Right ventricle myocardium inferior (tissue), 1 donor: ENCODE measurements around the gene ARHGEF16. TPM values are rescaled to one million over a fixed set of nuclear protein-coding genes. Genes with fewer than 3 reads are reported as not detected.

Source experiments
- ATAC-seq: fragments of 200-7000 bp; cut with Tn5 transposase; one replicate; pipeline ENCODE4 v1.9.1; 2020; ENCODE audit warnings: mild to moderate bottlenecking, moderate library complexity
- DNase-seq: peaks from one replicate; pipeline ENCODE4 v3.0.0; 2021; ENCODE audit errors: missing footprints
- intact Hi-C: fragments of 100-400 bp; cut with DNase I; formaldehyde crosslinking; loops from one replicate; pipeline ENCODE4 v1.11.0; 2022
- total RNA-seq: library from RNA; stranded (reverse); fragmentation: NEBNext Ultra II Directional; extraction: Animal tissue kit (Norgen Biotek cat#: 25700); gene quantifications from one replicate; pipeline ENCODE4 v1.2.1, GENCODE V29; 2021
- donor health status: DM: no; HTN: yes; CAD: no; lungs with severe emphysema.

The ARHGEF16 gene
- total RNA-seq, 1 donor from 2014 or later: 1.4 TPM

DNA sequence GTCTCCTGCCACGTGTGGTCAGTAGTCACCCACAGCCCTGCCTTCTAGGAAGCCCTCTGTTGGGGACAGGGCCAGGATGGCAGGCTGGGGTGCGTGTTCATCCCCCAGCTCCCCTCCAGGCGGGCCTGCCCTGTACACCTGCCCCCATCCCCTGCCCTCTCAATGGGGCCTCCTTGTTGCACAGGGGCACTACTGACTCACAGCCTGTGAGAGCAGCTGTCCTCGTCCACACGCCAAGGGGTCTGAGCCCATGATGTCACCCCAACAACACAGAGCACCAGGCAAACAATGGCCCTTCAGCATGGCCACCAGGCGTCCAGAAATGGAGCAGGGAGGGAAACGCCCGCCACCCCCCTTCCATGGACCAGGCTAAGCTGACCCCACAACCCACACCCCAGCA is 64.3 kb downstream of the ARHGEF16 start:
- no peak for ATAC-seq
- no peak for DNase-seq
- intact Hi-C loops: no loop called here

DNA sequence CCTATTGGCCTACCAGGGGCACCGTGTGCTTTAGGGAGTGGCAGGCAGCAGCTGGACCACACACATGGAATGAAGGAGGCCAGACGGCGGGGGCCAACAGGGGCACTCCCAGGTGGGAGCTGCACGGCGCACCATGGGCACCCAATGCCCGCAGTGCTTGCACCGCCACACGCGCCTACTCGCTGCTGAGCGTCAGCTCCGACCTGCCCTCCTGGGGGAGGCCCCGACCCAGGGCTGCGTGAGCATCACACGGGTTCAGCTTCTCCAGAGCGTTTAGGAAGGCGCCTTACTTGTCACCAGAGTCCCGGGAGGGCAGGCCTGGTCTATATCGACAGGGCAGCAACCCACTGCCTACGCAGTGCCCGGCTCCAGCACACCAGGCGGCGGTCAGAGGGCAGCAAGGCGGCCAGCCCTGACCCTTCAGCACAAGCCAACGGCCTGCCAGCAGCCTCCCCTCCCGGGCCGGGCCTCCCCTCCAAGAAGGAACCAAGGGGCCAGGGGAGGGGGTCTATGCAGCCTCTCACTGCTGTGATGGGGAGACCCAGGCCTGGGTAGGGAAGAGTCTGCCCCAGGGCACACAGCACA is 64.9 kb downstream of the ARHGEF16 start:
- DNase-seq: no peak
- intact Hi-C loops: no loop called here
- no peak for ATAC-seq

- ATAC-seq: no peak
- DNase-seq: no peak
- intact Hi-C loops: no loop called here
Measured at GRCh38 chr1:3520419-3521378, 66.2 kb downstream of the ARHGEF16 start.

- ATAC-seq (no peak), DNase-seq (no peak)
- intact Hi-C loops: no loop called here
Measured at GRCh38 chr1:3521426-3521825, 67.0 kb downstream of the ARHGEF16 start.

DNA sequence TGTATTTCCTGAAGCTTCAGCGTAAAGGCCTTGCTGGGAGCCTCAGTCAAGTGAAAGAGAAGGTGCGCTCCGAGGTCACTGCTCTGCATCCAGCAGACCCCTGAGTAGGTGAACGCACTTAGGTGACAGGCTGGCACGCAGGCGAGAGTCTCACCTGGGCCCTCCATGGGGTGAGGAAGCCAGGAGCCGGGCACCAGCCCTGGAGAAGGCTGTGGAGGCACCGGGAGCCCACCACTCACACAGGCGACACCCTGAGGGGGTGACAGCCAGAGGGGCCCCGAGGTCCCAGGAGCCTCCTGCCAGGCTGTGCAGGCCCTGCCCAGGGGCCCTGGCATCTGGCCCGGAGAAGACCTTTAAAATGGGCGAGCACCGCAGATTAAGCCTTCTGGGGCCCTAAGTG is 67.6 kb downstream of the ARHGEF16 start:
- intact Hi-C loops: no loop called here
- ATAC-seq (no peak), DNase-seq (no peak)

DNA sequence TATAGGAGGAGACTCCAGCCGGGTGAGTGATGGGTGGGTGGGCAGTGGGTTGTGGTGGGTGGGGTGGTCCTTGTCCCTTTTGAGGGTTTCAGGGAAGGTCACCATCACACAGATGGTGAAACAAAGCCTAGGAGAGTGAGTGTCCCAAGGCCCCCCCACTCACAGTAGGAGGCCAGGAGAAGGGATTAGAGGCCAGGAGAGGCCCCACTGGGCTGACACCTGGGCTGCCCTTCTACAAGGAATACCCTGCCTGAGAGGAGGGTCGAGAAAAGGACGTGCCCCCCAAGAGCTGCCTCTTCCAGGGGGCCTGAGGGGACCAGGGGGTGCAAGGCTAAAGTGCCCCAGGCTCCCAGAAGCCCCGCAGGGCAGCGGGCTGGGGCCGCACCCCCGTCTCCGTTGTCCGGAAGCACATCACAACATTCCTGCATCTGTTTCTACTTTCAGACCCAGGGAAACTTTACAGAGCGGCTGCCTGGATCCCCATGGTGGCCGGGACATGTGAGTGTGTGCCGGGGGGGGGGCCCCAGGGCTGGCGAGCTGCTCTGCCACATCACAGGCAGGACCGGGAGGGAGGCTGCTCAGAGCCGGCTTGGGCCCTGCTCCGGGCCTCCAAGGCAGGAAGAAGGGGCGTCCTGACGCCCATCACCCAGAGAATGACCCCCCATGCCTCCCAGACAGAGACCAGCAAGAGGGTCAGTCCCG is 68.2 kb downstream of the ARHGEF16 start:
- DNase-seq (no peak), ATAC-seq (no peak)
- intact Hi-C loops: no loop called here

GRCh38 chr1:3523980-3524379 is 69.5 kb downstream of the ARHGEF16 start:
- intact Hi-C loops: no loop called here
- DNase-seq (no peak), ATAC-seq (no peak)

DNA sequence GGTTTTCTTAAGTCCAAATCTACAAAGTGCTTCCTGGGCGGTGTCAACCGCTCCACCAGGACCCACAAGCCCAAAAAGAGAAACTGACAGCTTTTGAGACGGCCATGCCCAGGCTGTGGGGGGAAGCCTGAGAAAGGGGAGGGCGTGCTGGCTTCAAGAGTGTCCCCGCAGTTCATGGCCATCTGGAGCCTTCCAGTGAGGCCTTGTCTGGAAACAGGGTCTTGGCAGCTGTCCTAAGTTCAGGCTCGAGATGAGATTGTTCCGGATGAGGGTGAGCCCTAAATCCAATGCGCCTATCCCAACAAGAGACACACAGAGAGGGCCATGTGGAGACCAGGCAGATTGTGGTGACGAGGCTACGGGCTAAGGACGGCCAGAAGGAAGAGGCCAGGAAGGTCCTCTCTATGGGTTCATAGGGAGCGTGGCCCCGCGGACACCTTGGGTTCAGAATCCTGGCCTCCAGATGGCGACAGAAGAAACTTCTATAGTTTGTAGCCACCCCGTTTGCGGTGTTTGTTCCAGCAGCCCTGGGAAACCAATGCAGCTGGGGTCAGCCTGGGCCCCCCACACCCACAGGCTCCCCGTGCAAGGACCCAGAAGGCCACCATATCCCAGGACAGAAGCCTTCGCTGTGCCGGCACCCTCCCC is 70.2 kb downstream of the ARHGEF16 start:
- DNase-seq (no peak), ATAC-seq (no peak)

DNA sequence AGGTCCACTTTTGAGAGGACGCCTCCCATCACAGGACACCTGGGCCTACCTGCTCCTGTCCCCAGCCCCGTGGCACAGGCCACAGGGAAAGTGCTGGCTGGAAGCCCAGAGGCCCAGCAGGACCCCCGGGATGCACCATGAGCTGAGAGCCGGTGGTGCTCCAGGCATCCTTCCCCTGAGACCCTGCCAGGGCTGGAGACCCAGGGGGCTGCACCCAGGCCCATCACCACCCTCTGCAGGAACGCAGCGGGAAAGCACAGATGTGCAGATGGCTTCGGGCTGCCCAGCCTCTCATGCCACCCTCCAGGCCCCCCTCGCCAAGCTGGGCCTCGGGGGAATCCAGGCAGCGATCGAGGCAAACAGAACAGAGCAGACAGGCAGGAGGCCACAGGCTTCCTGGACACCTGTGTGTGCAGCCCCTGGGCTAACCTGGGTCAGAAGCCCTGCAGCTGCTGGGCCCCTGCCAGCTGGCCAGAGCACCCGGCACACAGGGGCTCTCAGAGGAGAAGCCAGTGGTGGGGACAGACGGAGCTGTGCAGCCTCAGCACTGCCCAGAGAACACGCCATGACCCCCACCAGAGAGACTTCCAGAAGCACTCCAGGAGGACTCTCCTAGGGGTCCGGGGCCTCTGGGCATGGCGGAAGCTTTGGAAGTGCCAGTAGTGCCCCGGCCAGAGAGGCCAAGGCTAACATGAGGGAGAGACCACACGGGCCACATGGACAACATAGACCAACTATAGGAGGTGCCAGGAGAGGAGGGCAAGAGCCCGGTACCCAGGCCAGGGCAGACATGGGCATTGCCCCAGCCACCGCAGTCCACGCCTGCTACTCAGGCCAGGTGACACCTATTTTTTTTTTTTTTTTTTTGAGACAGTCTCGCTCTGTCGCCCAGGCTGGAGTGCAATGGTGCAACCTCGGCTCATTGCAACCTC is 71.4 kb downstream of the ARHGEF16 start:
- DNase-seq: no peak
- intact Hi-C loops: no loop called here
- ATAC-seq: no peak

More for the DNA sequence above, 70.2 kb downstream of the ARHGEF16 start:
- intact Hi-C loops: no loop called here

GRCh38 chr1:3527774-3528173 is 73.3 kb downstream of the ARHGEF16 start:
- DNase-seq: no peak
- intact Hi-C loops: no loop called here
- ATAC-seq: no peak

DNA sequence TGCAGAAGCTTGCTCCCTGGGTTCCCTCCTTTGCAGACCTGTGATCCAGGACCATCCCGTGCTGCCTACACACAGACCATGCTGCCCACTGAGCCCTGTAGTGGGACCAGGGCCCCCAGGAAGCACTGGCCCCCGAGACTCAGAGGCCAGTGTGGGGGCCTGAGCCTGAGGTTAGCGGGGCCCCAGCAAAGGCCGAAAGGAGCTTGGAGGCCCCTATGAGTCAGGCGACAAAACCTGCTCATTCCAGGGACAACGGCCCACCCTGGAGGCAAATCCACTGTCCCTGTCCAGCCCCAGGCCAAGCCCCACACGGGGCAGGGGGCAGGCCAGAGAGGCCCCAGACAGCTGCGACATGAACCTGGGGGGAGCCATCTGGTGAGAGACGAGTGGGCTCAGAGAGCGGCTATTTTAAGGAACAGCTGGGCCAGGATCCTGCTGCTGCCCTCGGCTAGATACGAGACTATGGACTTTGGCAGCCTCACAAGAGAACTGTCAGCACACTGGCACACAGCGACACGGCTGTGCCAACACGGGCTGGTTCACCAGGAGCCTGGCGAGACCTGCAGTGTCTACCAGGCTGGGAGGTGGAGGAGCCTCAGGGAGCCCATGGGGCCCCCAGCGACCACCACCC is 74.7 kb downstream of the ARHGEF16 start:
- DNase-seq (peak; percentile 82), ATAC-seq (peak; percentile 74)
- intact Hi-C loops: no loop called here

DNA sequence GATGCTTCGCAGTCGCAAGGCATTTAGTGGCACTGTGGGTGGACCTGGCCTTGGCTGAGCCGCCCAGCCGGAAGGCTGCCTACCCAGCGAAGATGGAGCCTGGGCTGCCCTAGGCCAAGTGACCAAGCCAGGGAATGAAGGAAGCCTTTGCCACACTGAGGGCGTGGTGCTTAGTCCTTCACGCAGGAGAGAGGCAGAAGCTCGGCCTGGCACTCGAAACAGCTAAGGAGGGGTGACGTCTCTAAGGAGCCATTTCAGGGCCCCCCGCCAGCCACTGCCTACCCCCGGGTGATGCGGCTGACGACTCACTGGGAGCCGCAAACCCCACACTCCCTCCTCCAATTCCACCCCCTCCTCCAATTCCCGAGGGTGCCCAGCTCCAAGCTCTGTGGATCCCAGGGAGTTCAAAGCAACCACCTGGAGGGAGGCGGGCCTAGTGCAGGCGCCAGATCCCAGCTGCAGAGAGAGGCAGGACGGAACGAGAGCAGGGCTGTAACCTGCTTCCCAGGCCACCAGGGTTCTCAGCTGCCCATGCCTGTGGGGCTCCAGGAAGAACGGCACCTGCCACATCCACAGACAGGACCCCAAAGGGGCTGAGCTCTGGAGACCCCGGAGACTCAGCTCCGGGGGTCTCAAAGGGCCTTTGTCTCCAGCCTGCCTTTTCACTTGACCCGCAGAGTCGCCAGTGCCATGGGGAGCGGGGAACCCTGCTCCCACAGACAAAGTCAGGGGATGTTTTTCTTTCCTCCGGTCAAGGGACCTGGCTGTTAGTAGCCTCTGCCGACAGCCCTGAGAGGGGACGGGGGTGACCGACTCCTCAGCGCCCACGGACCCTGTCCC is 75.8 kb downstream of the ARHGEF16 start:
- DNase-seq: no peak
- no peak for ATAC-seq
- intact Hi-C loops: no loop called here

Other genes starting within 250 kb of the ARHGEF16 start
- gene MEGF6, start 156.8 kb downstream of the ARHGEF16 start, total RNA-seq: 7.0 TPM
- gene TPRG1L, start 170.3 kb downstream of the ARHGEF16 start, total RNA-seq: 46.1 TPM
- gene WRAP73, start 195.4 kb downstream of the ARHGEF16 start, total RNA-seq: 14.6 TPM
- gene TP73, start 197.9 kb downstream of the ARHGEF16 start, total RNA-seq: 0.14 TPM